K562 (cell line): Measurements from ENCODE around the gene CBLIF.

Experiments used
- HNRNPUL1 ChIP-seq: fragments of 200-400 bp; formaldehyde crosslinking; IDR thresholded peaks from 2 replicates; pipeline ENCODE4 v1.6.1; 2017; ENCODE audit warnings: low read length
- JUN ChIP-seq, 2 experiments: sonication (generic) in 1 of 2; formaldehyde crosslinking in 1 of 2; IDR thresholded peaks; 2 replicates each; pipeline versions ENCODE4 v1.6.1 to v1.8.0; 2012 to 2022; ENCODE audit warnings: borderline replicate concordance in 2 of 2, mild to moderate bottlenecking in 2 of 2, improper control_type of control experiment in 1 of 2, low read depth in 1 of 2, low read length in 1 of 2, missing genetic modification reagents in 1 of 2
- MAFK ChIP-seq: IDR thresholded peaks from 2 replicates; pipeline ENCODE4 v1.6.1; 2011; ENCODE audit warnings: low read length, improper control_type of control experiment
- NFYB ChIP-seq: IDR thresholded peaks from 2 replicates; pipeline ENCODE4 v1.6.1; 2011; ENCODE audit warnings: mild to moderate bottlenecking, moderate library complexity; ENCODE audit not compliant: insufficient read length; ENCODE audit errors: extremely low read depth
- NR0B1 ChIP-seq: fragments of 450-650 bp; IDR thresholded peaks from one replicate; pipeline ENCODE4 v1.6.1; 2018; ENCODE audit warnings: mild to moderate bottlenecking, moderate library complexity; ENCODE audit not compliant: partially characterized antibody
- SMARCE1 ChIP-seq: fragments of 450-650 bp; IDR thresholded peaks from 2 replicates; pipeline ENCODE4 v1.7.1; 2016; ENCODE audit warnings: mild to moderate bottlenecking
- YY1 ChIP-seq, 3 experiments: IDR thresholded peaks; 2 replicates each; pipeline ENCODE4 v1.6.1; 2011; ENCODE audit warnings: low read length in 2 of 3, mild to moderate bottlenecking in 2 of 3, moderate library complexity in 2 of 3, borderline replicate concordance in 1 of 3, control low read depth in 1 of 3, low read depth in 1 of 3; ENCODE audit not compliant: insufficient read depth in 3 of 3, insufficient replicate concordance in 2 of 3, control insufficient read depth in 1 of 3, insufficient read length in 1 of 3; ENCODE audit errors: extremely low read depth in 1 of 3
- ZNF3 ChIP-seq: fragments of 250-450 bp; sonication (Bioruptor Pico); IDR thresholded peaks from 2 replicates; pipeline ENCODE4 v1.5.0; 2021; ENCODE audit warnings: mild to moderate bottlenecking, moderate library complexity
- TF ChIP-seq, protein P1 (sequence below): fragments of 250-450 bp; sonication (Bioruptor Pico); IDR thresholded peaks from 2 replicates; pipeline ENCODE4 v1.5.0; 2020; ENCODE audit warnings: mild to moderate bottlenecking, borderline replicate concordance
- TF ChIP-seq, protein P2 (sequence below): IDR thresholded peaks from 3 replicates; pipeline ENCODE4 v1.6.1; 2011; ENCODE audit warnings: borderline replicate concordance, mild to moderate bottlenecking; ENCODE audit not compliant: insufficient read length, insufficient read depth
- TF ChIP-seq, protein P3 (sequence below), 3 experiments: IDR thresholded peaks in 2 of 3; conservative IDR thresholded peaks in 1 of 3; 2 replicates each; pipeline ENCODE4 v1.5.1; 2011 to 2012; ENCODE audit warnings: low read length in 3 of 3, mild to moderate bottlenecking in 3 of 3, control low read depth in 2 of 3, improper control_type of control experiment in 1 of 3, inconsistent platforms in 1 of 3, low read depth in 1 of 3, mixed read lengths in 1 of 3, moderate library complexity in 1 of 3; ENCODE audit not compliant: insufficient read depth in 2 of 3

DNA sequence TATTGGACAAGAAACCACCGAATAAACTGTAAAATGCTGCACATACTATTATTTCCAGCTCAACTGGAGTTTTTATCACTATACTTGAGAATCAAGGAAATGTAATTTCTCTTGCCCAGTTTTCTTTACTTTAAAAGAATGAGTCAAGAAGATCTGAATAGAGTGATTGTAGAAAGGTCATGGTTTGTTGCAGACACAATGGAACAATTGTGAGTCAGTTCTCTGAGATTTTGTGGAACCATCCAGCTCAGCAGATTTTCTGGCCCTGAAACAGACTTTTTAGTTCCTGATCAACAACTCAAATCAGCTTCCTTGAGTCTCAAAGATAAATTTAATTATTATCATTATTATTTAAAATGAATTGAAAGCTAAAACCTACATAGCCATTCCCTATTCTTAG, 19.7 kb upstream of the CBLIF start:
- TF ChIP-seq, protein P1, sequence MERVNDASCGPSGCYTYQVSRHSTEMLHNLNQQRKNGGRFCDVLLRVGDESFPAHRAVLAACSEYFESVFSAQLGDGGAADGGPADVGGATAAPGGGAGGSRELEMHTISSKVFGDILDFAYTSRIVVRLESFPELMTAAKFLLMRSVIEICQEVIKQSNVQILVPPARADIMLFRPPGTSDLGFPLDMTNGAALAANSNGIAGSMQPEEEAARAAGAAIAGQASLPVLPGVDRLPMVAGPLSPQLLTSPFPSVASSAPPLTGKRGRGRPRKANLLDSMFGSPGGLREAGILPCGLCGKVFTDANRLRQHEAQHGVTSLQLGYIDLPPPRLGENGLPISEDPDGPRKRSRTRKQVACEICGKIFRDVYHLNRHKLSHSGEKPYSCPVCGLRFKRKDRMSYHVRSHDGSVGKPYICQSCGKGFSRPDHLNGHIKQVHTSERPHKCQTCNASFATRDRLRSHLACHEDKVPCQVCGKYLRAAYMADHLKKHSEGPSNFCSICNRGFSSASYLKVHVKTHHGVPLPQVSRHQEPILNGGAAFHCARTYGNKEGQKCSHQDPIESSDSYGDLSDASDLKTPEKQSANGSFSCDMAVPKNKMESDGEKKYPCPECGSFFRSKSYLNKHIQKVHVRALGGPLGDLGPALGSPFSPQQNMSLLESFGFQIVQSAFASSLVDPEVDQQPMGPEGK (CRISPR knock-in tag): no peak
- TF ChIP-seq, protein P2, sequence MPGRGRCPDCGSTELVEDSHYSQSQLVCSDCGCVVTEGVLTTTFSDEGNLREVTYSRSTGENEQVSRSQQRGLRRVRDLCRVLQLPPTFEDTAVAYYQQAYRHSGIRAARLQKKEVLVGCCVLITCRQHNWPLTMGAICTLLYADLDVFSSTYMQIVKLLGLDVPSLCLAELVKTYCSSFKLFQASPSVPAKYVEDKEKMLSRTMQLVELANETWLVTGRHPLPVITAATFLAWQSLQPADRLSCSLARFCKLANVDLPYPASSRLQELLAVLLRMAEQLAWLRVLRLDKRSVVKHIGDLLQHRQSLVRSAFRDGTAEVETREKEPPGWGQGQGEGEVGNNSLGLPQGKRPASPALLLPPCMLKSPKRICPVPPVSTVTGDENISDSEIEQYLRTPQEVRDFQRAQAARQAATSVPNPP: no peak
- TF ChIP-seq, protein P3, sequence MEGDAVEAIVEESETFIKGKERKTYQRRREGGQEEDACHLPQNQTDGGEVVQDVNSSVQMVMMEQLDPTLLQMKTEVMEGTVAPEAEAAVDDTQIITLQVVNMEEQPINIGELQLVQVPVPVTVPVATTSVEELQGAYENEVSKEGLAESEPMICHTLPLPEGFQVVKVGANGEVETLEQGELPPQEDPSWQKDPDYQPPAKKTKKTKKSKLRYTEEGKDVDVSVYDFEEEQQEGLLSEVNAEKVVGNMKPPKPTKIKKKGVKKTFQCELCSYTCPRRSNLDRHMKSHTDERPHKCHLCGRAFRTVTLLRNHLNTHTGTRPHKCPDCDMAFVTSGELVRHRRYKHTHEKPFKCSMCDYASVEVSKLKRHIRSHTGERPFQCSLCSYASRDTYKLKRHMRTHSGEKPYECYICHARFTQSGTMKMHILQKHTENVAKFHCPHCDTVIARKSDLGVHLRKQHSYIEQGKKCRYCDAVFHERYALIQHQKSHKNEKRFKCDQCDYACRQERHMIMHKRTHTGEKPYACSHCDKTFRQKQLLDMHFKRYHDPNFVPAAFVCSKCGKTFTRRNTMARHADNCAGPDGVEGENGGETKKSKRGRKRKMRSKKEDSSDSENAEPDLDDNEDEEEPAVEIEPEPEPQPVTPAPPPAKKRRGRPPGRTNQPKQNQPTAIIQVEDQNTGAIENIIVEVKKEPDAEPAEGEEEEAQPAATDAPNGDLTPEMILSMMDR (IDR thresholded peaks at IDR 0.05 in 2 of 3, conservative IDR thresholded peaks at IDR 0.05 in 1 of 3; ENCODE audit: insufficient read depth in 2 of 3, low read depth in 1 of 3, low read length in 3 of 3): no peak
- TF ChIP-seq MAFK (no peak), SMARCE1 (no peak), JUN (IDR thresholded peaks at IDR 0.05; ENCODE audit: borderline replicate concordance, low read depth, low read length) (no peak), JUN (CRISPR knock-in tag; IDR thresholded peaks at IDR 0.05; ENCODE audit: borderline replicate concordance) (no peak), ZNF3 (CRISPR knock-in tag) (no peak), NFYB (no peak), HNRNPUL1 (no peak), NR0B1 (no peak), YY1 (IDR thresholded peaks at IDR 0.05; ENCODE audit: borderline replicate concordance in 1 of 3, control insufficient read depth in 1 of 3, extremely low read depth in 1 of 3, insufficient read depth in 3 of 3, insufficient read length in 1 of 3, insufficient replicate concordance in 2 of 3, low read depth in 1 of 3, low read length in 2 of 3) (no peak)
